Astrocyte of the spinal cord (primary cell): ENCODE measurements around the gene FEM1C.

Source experiments
- DNase-seq: peaks from one replicate; pipeline ENCODE4 v3.0.0; 2011; ENCODE audit warnings: low read depth, low spot score
- H3K4me3 ChIP-seq: 2 replicates; pipeline ENCODE4 v1.5.1; 2011; ENCODE audit warnings: low read depth, mild to moderate bottlenecking, low read length, moderate library complexity
- CTCF ChIP-seq: IDR thresholded peaks from 2 replicates; pipeline ENCODE4 v1.5.1; 2012; ENCODE audit warnings: low read depth, mild to moderate bottlenecking, low read length, inconsistent platforms
- in situ Hi-C: cut with HindIII; loops from 2 replicates; pipeline ENCODE4 v1.10.0; 2017; ENCODE audit warnings: low sequenced_read_pairs

Gene FEM1C

GRCh38 chr5:115583474-115583873 lies 38.9 kb upstream of the FEM1C start:
- DNase-seq: peak; percentile 88

GRCh38 chr5:115580941-115581340 lies 36.4 kb upstream of the FEM1C start:
- no peak overlapping the region for H3K4me3 ChIP-seq
- no peak for DNase-seq
- no peak for TF ChIP-seq CTCF
- in situ Hi-C loops: no loop called here

More at GRCh38 chr5:115583474-115583873, 38.9 kb upstream of the FEM1C start:
- in situ Hi-C loops: no loop called here
- no peak overlapping the region for H3K4me3 ChIP-seq
- no peak for TF ChIP-seq CTCF

- H3K4me3 ChIP-seq: no peak overlapping the region
- no peak for TF ChIP-seq CTCF
- in situ Hi-C loops: no loop called here
- peak; percentile 48 for DNase-seq
Observed at GRCh38 chr5:115579747-115580173, 35.2 kb upstream of the FEM1C start.

GRCh38 chr5:115579216-115579615 lies 34.6 kb upstream of the FEM1C start:
- TF ChIP-seq CTCF: no peak
- no peak overlapping the region for H3K4me3 ChIP-seq
- in situ Hi-C loops: no loop called here
- no peak for DNase-seq

- no peak overlapping the region for H3K4me3 ChIP-seq
- in situ Hi-C loops: no loop called here
- no peak for TF ChIP-seq CTCF
- no peak for DNase-seq
Observed at GRCh38 chr5:115578657-115579056, 34.1 kb upstream of the FEM1C start.

- no peak overlapping the region for H3K4me3 ChIP-seq
- DNase-seq: no peak
- in situ Hi-C loops: no loop called here
- no peak for TF ChIP-seq CTCF
Observed at GRCh38 chr5:115577741-115578140, 33.2 kb upstream of the FEM1C start.

GRCh38 chr5:115577329-115577728 lies 32.8 kb upstream of the FEM1C start:
- in situ Hi-C loops: no loop called here
- H3K4me3 ChIP-seq: no peak overlapping the region
- no peak for TF ChIP-seq CTCF
- no peak for DNase-seq
